Activated CD8-positive, alpha-beta T cell treated with anti-CD3 and anti-CD28 coated beads for 36 hours (primary cell): ENCODE data around the gene NTSR2. TPM values are rescaled to one million over a fixed set of nuclear protein-coding genes. Genes with fewer than 3 reads are reported as not detected.

ENCODE experiments used
- ATAC-seq: fragments of 200-7000 bp; cut with Tn5 transposase; one replicate; pipeline ENCODE4 v1.10.0; 2021; ENCODE audit warnings: mild to moderate bottlenecking, moderate library complexity
- CTCF ChIA-PET: fragments of 350-600 bp; sonication (Branson Sonifier 250); formaldehyde crosslinking; loops from one replicate; lab custom pipeline; 2021; ENCODE audit warnings: antibody characterized with exemption; lab: Charles Lee
- POLR2A ChIA-PET: fragments of 350-600 bp; sonication (Branson Sonifier 250); formaldehyde crosslinking; loops from one replicate; lab custom pipeline; 2021; ENCODE audit warnings: antibody characterized with exemption; lab: Charles Lee
- DNase-seq: peaks from one replicate; pipeline ENCODE4 v3.0.0-alpha.2; 2020
- H3K27ac Mint-ChIP-seq: one replicate; pipeline ENCODE4 v1.8.0; 2021; ENCODE audit warnings: mild to moderate bottlenecking, mixed read lengths
- H3K27me3 Mint-ChIP-seq: one replicate; pipeline ENCODE4 v1.8.0; 2021; ENCODE audit warnings: mixed read lengths
- H3K36me3 Mint-ChIP-seq: one replicate; pipeline ENCODE4 v1.8.0; 2021; ENCODE audit warnings: low read depth, mixed read lengths
- H3K4me1 Mint-ChIP-seq: one replicate; pipeline ENCODE4 v1.8.0; 2021; ENCODE audit warnings: low read depth, mixed read lengths
- H3K4me3 Mint-ChIP-seq: one replicate; pipeline ENCODE4 v1.8.0; 2021; ENCODE audit warnings: mild to moderate bottlenecking, moderate library complexity, mixed read lengths
- H3K9me3 Mint-ChIP-seq: one replicate; pipeline ENCODE4 v1.8.0; 2021; ENCODE audit warnings: mixed read lengths
- CTCF ChIP-seq: fragments of 200-600 bp; IDR thresholded peaks from one replicate; pipeline ENCODE4 v1.8.0; 2022; ENCODE audit warnings: antibody characterized with exemption, mild to moderate bottlenecking
- intact Hi-C: fragments of 100-400 bp; cut with micrococcal nuclease; formaldehyde crosslinking; loops from one replicate; pipeline ENCODE4 v1.10.0; 2022
- total RNA-seq, 2 experiments: library from RNA; stranded (reverse); gene quantifications; one replicate each; pipeline ENCODE4 v1.2.3, GENCODE V29; 2021

The NTSR2 gene
- total RNA-seq, 2 experiments from 2014 or later, result not detected

- no peak overlapping the region for H3K4me3 Mint-ChIP-seq
Measured at GRCh38 chr2:11656671-11657101, 13.3 kb downstream of the NTSR2 start.

GRCh38 chr2:11656252-11656651 is 13.7 kb downstream of the NTSR2 start:
- no peak overlapping the region for H3K27ac Mint-ChIP-seq
- no peak overlapping the region for H3K4me3 Mint-ChIP-seq
- no peak for DNase-seq
- no peak for TF ChIP-seq CTCF
- CTCF ChIA-PET, result interaction anchor here (1.2 kb wide), 1 partner anchor 16 kb away, joined by 3 read pairs; no protein-coding TSS in a partner anchor
- no peaks in the 10 kb centered on the region for H3K36me3 Mint-ChIP-seq
- no peak for ATAC-seq
- POLR2A ChIA-PET, result interaction anchor here (0.6 kb wide), 1 partner anchor 865 kb away, joined by 3 read pairs; no protein-coding TSS in a partner anchor
- intact Hi-C loops, result no loop called here
- peaks cover 6% of the 10 kb centered on the region for H3K4me1 Mint-ChIP-seq
- H3K9me3 Mint-ChIP-seq, result no peaks in the 10 kb centered on the region
- peaks cover 5% of the 10 kb centered on the region for H3K27me3 Mint-ChIP-seq

More at GRCh38 chr2:11656671-11657101, 13.3 kb downstream of the NTSR2 start:
- Mint-ChIP-seq H3K27ac (no peak overlapping the region), H3K27me3 (peaks cover 6% of the 10 kb centered on the region), H3K36me3 (no peaks in the 10 kb centered on the region), H3K4me1 (peaks cover 6% of the 10 kb centered on the region), H3K9me3 (no peaks in the 10 kb centered on the region)
- ChIA-PET CTCF (interaction anchor here (1.2 kb wide), 1 partner anchor 17 kb away, joined by 3 read pairs; no protein-coding TSS in a partner anchor), POLR2A (no interaction called here)
- intact Hi-C loops, result no loop called here
- ATAC-seq (no peak), DNase-seq (no peak)
- TF ChIP-seq CTCF, result no peak

GRCh38 chr2:11655495-11655894 is 14.5 kb downstream of the NTSR2 start:
- no peak for TF ChIP-seq CTCF
- Mint-ChIP-seq H3K27ac (no peak overlapping the region), H3K4me1 (peaks cover 6% of the 10 kb centered on the region), H3K9me3 (no peaks in the 10 kb centered on the region), H3K36me3 (no peaks in the 10 kb centered on the region), H3K4me3 (no peak overlapping the region), H3K27me3 (peaks cover 5% of the 10 kb centered on the region)
- DNase-seq (no peak), ATAC-seq (no peak)
- intact Hi-C loops, result no loop called here
- POLR2A ChIA-PET, result interaction anchor here (0.6 kb wide), 1 partner anchor 864 kb away, joined by 3 read pairs; no protein-coding TSS in a partner anchor
- CTCF ChIA-PET, result interaction anchor here (1.2 kb wide), 1 partner anchor 16 kb away, joined by 3 read pairs; no protein-coding TSS in a partner anchor

- ChIA-PET POLR2A (no interaction called here), CTCF (interaction anchor here (1.5 kb wide), 1 partner anchor 29 kb away, joined by 4 read pairs; no protein-coding TSS in a partner anchor)
- intact Hi-C loops, result no loop called here
- ATAC-seq, result no peak
- Mint-ChIP-seq H3K4me3 (no peak overlapping the region), H3K4me1 (peaks cover 6% of the 10 kb centered on the region), H3K36me3 (no peaks in the 10 kb centered on the region), H3K27me3 (peaks cover 5% of the 10 kb centered on the region), H3K9me3 (no peaks in the 10 kb centered on the region), H3K27ac (no peak overlapping the region)
- TF ChIP-seq CTCF, result no peak
- DNase-seq, result no peak
Measured at GRCh38 chr2:11652553-11652952, 17.4 kb downstream of the NTSR2 start.

GRCh38 chr2:11651856-11652548 is 18.0 kb downstream of the NTSR2 start:
- H3K4me3 Mint-ChIP-seq, result no peak overlapping the region
- H3K4me1 Mint-ChIP-seq, result peaks cover 6% of the 10 kb centered on the region
- ChIA-PET POLR2A (no interaction called here), CTCF (interaction anchor here (1.3 to 1.5 kb wide), 2 partner anchors 21 to 29 kb away, joined by 3 to 4 read pairs; no protein-coding TSS in a partner anchor)
- TF ChIP-seq CTCF, result no peak
- H3K36me3 Mint-ChIP-seq, result no peaks in the 10 kb centered on the region
- intact Hi-C loops, result no loop called here
- no peak overlapping the region for H3K27ac Mint-ChIP-seq
- no peaks in the 10 kb centered on the region for H3K9me3 Mint-ChIP-seq
- ATAC-seq (peak; percentile 55), DNase-seq (no peak)
- peaks cover 2% of the 10 kb centered on the region for H3K27me3 Mint-ChIP-seq
